OCI-LY7 (cell line): Measurements from ENCODE around the gene NPAS2.

Experiments
- EZH2phosphoT487 ChIP-seq: fragments of 200-600 bp; sonication (generic); IDR thresholded peaks from 2 replicates; pipeline ENCODE4 v1.6.1; 2018; ENCODE audit warnings: low read depth, borderline replicate concordance, mild to moderate bottlenecking, mixed run types, antibody characterized with exemption, low read length, moderate library complexity, mixed read lengths
- TF ChIP-seq, protein P1 (sequence below): fragments of 200-600 bp; sonication (generic); conservative IDR thresholded peaks from 2 replicates; pipeline ENCODE4 v1.5.1; 2014; ENCODE audit warnings: mild to moderate bottlenecking, antibody characterized with exemption, low read length, moderate library complexity, mixed read lengths

DNA sequence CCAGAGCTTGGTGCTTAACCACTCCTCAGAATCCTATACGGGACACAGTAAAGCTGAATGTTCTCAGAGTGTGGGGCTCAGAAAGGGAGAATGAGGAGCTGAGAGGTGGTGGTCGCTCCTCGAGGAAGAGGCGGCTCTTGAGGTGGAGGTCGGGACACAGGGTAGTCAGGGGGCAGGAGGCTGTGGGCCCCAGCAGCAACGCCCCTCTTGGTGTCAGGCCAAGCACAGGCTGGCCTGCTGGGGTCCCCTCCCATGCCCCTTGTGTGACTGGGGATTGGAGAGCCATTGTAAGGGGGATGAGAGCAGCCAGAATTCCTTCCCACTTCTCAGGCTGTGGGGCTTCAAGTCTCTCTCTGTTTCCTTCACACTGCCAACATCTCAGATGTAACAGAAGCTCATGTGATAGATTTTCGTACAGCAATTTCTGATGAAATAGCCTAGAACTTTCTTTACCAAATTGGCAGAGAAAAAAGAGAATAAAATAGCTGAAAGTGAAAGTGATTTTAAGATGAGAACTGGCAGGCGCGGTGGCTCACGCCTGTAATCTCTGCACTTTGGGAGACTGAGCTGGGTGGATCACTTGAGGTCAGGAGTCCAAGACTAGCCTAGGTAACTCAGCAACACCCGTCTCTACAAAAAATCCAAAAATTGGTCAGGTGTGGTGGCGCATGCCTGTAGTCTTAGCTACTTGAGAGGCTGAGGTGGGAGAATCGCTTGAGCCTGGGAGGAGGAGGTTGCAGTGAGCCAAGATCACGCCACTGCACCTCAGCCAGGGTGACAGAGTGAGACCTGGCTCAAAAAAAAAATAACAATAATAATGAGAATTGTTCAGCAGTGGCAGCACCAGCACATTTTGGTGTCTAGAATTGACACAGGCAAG lies 121.1 kb downstream of the NPAS2 start:
- TF ChIP-seq, protein P1, sequence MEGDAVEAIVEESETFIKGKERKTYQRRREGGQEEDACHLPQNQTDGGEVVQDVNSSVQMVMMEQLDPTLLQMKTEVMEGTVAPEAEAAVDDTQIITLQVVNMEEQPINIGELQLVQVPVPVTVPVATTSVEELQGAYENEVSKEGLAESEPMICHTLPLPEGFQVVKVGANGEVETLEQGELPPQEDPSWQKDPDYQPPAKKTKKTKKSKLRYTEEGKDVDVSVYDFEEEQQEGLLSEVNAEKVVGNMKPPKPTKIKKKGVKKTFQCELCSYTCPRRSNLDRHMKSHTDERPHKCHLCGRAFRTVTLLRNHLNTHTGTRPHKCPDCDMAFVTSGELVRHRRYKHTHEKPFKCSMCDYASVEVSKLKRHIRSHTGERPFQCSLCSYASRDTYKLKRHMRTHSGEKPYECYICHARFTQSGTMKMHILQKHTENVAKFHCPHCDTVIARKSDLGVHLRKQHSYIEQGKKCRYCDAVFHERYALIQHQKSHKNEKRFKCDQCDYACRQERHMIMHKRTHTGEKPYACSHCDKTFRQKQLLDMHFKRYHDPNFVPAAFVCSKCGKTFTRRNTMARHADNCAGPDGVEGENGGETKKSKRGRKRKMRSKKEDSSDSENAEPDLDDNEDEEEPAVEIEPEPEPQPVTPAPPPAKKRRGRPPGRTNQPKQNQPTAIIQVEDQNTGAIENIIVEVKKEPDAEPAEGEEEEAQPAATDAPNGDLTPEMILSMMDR: no peak
- TF ChIP-seq EZH2phosphoT487: no peak
